Panc1 (cell line): ENCODE results near the gene CFAP210. TPM values are rescaled to one million over a fixed set of nuclear protein-coding genes. Genes with fewer than 3 reads are reported as not detected.
"Not testable (repeated sequence)": the region's sequence is repeated elsewhere in the genome, so short reads cannot be mapped to it uniquely, and the experiment has no call there.

ENCODE experiments used
- ATAC-seq: fragments of 200-7000 bp; cut with Tn5 transposase; 2 replicates; pipeline ENCODE4 v1.9.1; 2020; ENCODE audit warnings: mild to moderate bottlenecking, moderate library complexity
- BruUV-seq: library from RNA; stranded (reverse); fragments of 400-500 nt; replicated peaks from 2 replicates; lab custom pipeline; 2021; lab: Mats Ljungman, UMichigan
- CTCF ChIA-PET: fragments of 300-600 bp; sonication (Branson Sonifier 250); formaldehyde crosslinking; loops from one replicate; lab custom pipeline; 2022; ENCODE audit warnings: antibody characterized with exemption; lab: Charles Lee
- POLR2A ChIA-PET: fragments of 300-600 bp; sonication (Branson Sonifier 250); formaldehyde crosslinking; loops from one replicate; lab custom pipeline; 2022; ENCODE audit warnings: antibody characterized with exemption; lab: Charles Lee
- DNase-seq: peaks from one replicate; pipeline ENCODE4 v3.0.0-alpha.2; 2010; ENCODE audit warnings: low read depth, low spot score
- H3K27ac ChIP-seq: 2 replicates; pipeline ENCODE4 v1.5.1; 2011; ENCODE audit warnings: mild to moderate bottlenecking, low read length, inconsistent platforms
- H3K27me3 ChIP-seq: fragments of 200-500 bp; sonication (Bioruptor generic); 2 replicates; pipeline ENCODE4 v1.6.0; 2014; ENCODE audit warnings: low read length, inconsistent platforms; ENCODE audit not compliant: control insufficient read depth, insufficient read depth
- H3K36me3 ChIP-seq: fragments of 200-500 bp; sonication (Bioruptor generic); 2 replicates; pipeline ENCODE4 v1.5.1; 2014; ENCODE audit warnings: inconsistent platforms, mild to moderate bottlenecking, low read length, moderate library complexity; ENCODE audit not compliant: control insufficient read depth, insufficient read depth
- H3K4me1 ChIP-seq: 2 replicates; pipeline ENCODE4 v1.5.1; 2011; ENCODE audit warnings: inconsistent platforms, mild to moderate bottlenecking, low read length, moderate library complexity; ENCODE audit not compliant: control insufficient read depth, insufficient read depth
- H3K4me3 ChIP-seq, 2 experiments: 2 replicates each; pipeline ENCODE4 v1.5.1; 2011 to 2012; ENCODE audit warnings: low read depth in 2 of 2, low read length in 2 of 2, mild to moderate bottlenecking in 2 of 2, inconsistent platforms in 1 of 2, moderate library complexity in 1 of 2
- H3K9me3 ChIP-seq: fragments of 200-500 bp; sonication (Bioruptor generic); 2 replicates; pipeline ENCODE4 v1.5.1; 2014; ENCODE audit warnings: low read depth, mild to moderate bottlenecking, inconsistent platforms, low read length, moderate library complexity; ENCODE audit not compliant: control insufficient read depth, insufficient read depth
- POLR2AphosphoS5 ChIP-seq: IDR thresholded peaks from 2 replicates; pipeline ENCODE4 v1.6.1; 2012; ENCODE audit warnings: mild to moderate bottlenecking, low read depth, low read length, moderate library complexity
- SIN3A ChIP-seq: IDR thresholded peaks from 2 replicates; pipeline ENCODE4 v1.6.1; 2012; ENCODE audit warnings: low read depth, mild to moderate bottlenecking, low read length, moderate library complexity, borderline replicate concordance; ENCODE audit not compliant: insufficient read depth
- TCF7L2 ChIP-seq: IDR thresholded peaks from 2 replicates; pipeline ENCODE4 v1.6.1; 2011; ENCODE audit warnings: mild to moderate bottlenecking, low read depth, low read length, inconsistent platforms
- in situ Hi-C: cut with HindIII; loops from 2 replicates; pipeline ENCODE4 v1.10.0; 2016; ENCODE audit warnings: low sequenced_read_pairs, low pct_unique_long_range_greater_than_20kb
- intact Hi-C: fragments of 100-400 bp; cut with micrococcal nuclease; formaldehyde crosslinking; loops from one replicate; pipeline ENCODE4 v1.10.0; 2022; ENCODE audit not compliant: unreplicated experiment
- total RNA-seq: library from RNA; stranded (reverse); gene quantifications from one replicate; pipeline ENCODE4 v1.2.1, GENCODE V29; 2021; ENCODE audit not compliant: unreplicated experiment
- TF ChIP-seq, protein P1 (sequence below), 2 experiments: IDR thresholded peaks; 2 replicates each; pipeline ENCODE4 v1.6.1; 2011 to 2012; ENCODE audit warnings: low read depth in 2 of 2, control low read depth in 1 of 2, low read length in 1 of 2, mild to moderate bottlenecking in 1 of 2, moderate library complexity in 1 of 2; ENCODE audit not compliant: insufficient read depth in 1 of 2
- TF ChIP-seq, protein P2 (sequence below): fragments of 450-650 bp; IDR thresholded peaks from 2 replicates; pipeline ENCODE4 v1.5.1; 2017; ENCODE audit warnings: mild to moderate bottlenecking

CFAP210 gene
- total RNA-seq, 1 experiment from 2014 or later = 0.23 TPM

DNA sequence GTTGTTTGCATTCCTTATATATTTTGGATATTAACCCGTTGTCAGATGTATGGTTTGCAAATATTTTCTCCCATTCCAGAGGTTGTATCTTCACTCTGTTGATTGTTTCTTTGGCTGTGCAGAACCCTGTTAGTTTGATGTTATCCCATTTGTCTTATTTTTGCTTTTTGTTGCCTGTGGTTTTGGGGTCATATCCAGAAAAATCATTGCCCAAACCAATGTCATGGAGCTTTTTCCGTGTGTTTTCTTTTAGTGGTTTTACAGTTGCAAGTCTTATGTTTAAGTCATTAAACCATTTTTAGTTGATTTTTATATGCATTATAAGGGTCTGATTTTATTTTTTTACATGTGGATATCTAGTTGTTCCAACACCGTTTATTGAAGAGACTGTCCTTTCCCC lies 74.3 kb downstream of the CFAP210 start:
- H3K27ac ChIP-seq = no peak overlapping the region
- TF ChIP-seq SIN3A = no peak
- H3K9me3 ChIP-seq = no peaks in the 10 kb centered on the region
- ChIA-PET POLR2A (no interaction called here), CTCF (no interaction called here)
- no TSS peak for BruUV-seq
- intact Hi-C loops (no loop called here), in situ Hi-C loops (no loop called here)
- ATAC-seq (no peak), DNase-seq (no peak)
- H3K4me1 ChIP-seq = no peaks in the 10 kb centered on the region
- H3K4me3 ChIP-seq = no peak overlapping the region
- peaks cover 15% of the 10 kb centered on the region; the same call in 1 of the 2 replicates for H3K36me3 ChIP-seq
- H3K27me3 ChIP-seq = no peaks in the 10 kb centered on the region

DNA sequence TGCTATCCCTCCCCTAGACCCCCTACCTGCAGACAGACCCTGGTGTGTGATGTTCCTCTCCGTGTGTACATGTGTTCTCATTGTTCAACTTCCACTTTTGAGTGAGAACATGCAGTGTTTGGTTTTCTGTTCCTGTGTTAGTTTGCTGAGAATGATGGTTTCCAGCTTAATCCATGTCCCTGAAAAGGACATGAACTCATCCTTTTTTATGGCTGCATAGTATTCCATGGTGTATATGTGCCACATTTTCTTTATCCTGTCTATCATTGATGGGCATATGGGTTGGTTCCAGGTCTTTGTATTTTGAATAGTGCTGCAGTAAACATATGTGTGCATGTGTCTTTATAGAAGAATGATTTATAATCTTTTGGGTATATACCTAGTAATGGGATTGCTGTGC lies 78.2 kb downstream of the CFAP210 start:
- H3K27ac ChIP-seq, ATAC-seq, H3K4me1 ChIP-seq, H3K27me3 ChIP-seq, POLR2A ChIA-PET, BruUV-seq, in situ Hi-C loops, CTCF ChIA-PET, H3K9me3 ChIP-seq, DNase-seq, intact Hi-C loops, H3K4me3 ChIP-seq: not testable (repeated sequence)
- H3K36me3 ChIP-seq = peaks cover 21% of the 10 kb centered on the region; the same call in 1 of the 2 replicates

DNA sequence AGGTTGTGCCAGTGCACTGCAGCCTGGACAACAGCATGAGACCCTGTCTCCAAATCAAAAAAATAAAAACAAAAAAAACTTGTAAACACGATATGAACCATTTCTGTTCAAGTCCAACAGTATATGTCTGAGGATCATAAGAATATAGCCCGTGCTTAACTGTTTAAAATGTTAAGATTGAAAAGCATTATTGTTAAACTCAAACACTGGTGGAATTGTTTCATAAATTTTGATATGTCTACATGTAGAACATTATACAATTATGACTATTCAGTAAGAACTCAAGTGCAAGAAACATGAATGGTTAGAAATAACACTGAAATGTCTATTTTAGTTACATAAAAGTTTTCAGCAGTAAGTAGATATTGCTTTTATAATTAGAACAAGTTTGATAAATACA lies 80.3 kb downstream of the CFAP210 start:
- no peak for TF ChIP-seq SIN3A
- no peak for TF ChIP-seq TCF7L2
- TF ChIP-seq, protein P1, sequence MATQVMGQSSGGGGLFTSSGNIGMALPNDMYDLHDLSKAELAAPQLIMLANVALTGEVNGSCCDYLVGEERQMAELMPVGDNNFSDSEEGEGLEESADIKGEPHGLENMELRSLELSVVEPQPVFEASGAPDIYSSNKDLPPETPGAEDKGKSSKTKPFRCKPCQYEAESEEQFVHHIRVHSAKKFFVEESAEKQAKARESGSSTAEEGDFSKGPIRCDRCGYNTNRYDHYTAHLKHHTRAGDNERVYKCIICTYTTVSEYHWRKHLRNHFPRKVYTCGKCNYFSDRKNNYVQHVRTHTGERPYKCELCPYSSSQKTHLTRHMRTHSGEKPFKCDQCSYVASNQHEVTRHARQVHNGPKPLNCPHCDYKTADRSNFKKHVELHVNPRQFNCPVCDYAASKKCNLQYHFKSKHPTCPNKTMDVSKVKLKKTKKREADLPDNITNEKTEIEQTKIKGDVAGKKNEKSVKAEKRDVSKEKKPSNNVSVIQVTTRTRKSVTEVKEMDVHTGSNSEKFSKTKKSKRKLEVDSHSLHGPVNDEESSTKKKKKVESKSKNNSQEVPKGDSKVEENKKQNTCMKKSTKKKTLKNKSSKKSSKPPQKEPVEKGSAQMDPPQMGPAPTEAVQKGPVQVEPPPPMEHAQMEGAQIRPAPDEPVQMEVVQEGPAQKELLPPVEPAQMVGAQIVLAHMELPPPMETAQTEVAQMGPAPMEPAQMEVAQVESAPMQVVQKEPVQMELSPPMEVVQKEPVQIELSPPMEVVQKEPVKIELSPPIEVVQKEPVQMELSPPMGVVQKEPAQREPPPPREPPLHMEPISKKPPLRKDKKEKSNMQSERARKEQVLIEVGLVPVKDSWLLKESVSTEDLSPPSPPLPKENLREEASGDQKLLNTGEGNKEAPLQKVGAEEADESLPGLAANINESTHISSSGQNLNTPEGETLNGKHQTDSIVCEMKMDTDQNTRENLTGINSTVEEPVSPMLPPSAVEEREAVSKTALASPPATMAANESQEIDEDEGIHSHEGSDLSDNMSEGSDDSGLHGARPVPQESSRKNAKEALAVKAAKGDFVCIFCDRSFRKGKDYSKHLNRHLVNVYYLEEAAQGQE (IDR thresholded peaks at IDR 0.05; ENCODE audit: insufficient read depth in 1 of 2, low read depth in 2 of 2, low read length in 1 of 2) = no peak
- TF ChIP-seq, protein P2, sequence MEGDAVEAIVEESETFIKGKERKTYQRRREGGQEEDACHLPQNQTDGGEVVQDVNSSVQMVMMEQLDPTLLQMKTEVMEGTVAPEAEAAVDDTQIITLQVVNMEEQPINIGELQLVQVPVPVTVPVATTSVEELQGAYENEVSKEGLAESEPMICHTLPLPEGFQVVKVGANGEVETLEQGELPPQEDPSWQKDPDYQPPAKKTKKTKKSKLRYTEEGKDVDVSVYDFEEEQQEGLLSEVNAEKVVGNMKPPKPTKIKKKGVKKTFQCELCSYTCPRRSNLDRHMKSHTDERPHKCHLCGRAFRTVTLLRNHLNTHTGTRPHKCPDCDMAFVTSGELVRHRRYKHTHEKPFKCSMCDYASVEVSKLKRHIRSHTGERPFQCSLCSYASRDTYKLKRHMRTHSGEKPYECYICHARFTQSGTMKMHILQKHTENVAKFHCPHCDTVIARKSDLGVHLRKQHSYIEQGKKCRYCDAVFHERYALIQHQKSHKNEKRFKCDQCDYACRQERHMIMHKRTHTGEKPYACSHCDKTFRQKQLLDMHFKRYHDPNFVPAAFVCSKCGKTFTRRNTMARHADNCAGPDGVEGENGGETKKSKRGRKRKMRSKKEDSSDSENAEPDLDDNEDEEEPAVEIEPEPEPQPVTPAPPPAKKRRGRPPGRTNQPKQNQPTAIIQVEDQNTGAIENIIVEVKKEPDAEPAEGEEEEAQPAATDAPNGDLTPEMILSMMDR = no peak
- no peak for TF ChIP-seq POLR2AphosphoS5
- peaks cover 26% of the 10 kb centered on the region; the same call in 1 of the 2 replicates for H3K36me3 ChIP-seq
- intact Hi-C loops (no loop called here), in situ Hi-C loops (no loop called here)
- BruUV-seq = no TSS peak
- CTCF ChIA-PET = no interaction called here
- ATAC-seq = no peak
- POLR2A ChIA-PET = no interaction called here
- H3K27me3 ChIP-seq = no peaks in the 10 kb centered on the region
- H3K4me1 ChIP-seq = no peaks in the 10 kb centered on the region
- H3K9me3 ChIP-seq = no peaks in the 10 kb centered on the region
- DNase-seq = no peak
- H3K4me3 ChIP-seq = no peak overlapping the region
- H3K27ac ChIP-seq = no peak overlapping the region
